Erythroblast (primary cell): ENCODE results near the gene DBX1.

Source experiments
- GATA1 ChIP-seq: IDR thresholded peaks from 2 replicates; pipeline ENCODE4 v1.6.1; 2011; ENCODE audit warnings: low read depth, mild to moderate bottlenecking, control low read depth, low read length, moderate library complexity
- POLR2A ChIP-seq: IDR thresholded peaks from 2 replicates; pipeline ENCODE4 v1.6.1; 2011; ENCODE audit warnings: mild to moderate bottlenecking, low read length

- TF ChIP-seq POLR2A (no peak), GATA1 (no peak)
These were observed 3.9 kb downstream of the DBX1 start for GRCh38 chr11:20156280-20156875.
